ENCODE measurements around the gene KCNMA1. TPM values are rescaled to one million over a fixed set of nuclear protein-coding genes. Genes with fewer than 3 reads are reported as not detected.

KCNMA1 gene
- total RNA-seq, 1 experiment from 2014 or later, result 0.70 TPM

DNA sequence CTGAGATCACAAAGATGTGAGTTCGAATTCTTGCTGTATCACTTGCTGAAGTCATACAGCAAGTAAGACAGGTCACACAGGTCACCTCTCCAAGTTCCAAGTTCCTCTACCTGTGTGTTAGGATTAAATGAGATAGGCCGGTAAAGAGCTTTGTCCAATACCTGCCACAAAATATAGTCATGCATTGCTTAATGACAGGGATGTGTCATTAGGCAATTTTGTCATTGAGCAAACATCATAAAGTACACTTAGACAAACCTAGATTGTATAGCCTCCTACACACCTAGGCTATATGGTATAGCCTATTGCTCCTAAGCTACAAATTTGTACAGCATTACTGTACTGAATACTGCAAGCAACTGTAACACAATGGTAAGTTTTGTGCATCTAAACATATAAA lies 469.4 kb downstream of the KCNMA1 start:
- DNase-seq, result peak in 1 of 2 experiments; percentile 76
- TF ChIP-seq, protein P1, sequence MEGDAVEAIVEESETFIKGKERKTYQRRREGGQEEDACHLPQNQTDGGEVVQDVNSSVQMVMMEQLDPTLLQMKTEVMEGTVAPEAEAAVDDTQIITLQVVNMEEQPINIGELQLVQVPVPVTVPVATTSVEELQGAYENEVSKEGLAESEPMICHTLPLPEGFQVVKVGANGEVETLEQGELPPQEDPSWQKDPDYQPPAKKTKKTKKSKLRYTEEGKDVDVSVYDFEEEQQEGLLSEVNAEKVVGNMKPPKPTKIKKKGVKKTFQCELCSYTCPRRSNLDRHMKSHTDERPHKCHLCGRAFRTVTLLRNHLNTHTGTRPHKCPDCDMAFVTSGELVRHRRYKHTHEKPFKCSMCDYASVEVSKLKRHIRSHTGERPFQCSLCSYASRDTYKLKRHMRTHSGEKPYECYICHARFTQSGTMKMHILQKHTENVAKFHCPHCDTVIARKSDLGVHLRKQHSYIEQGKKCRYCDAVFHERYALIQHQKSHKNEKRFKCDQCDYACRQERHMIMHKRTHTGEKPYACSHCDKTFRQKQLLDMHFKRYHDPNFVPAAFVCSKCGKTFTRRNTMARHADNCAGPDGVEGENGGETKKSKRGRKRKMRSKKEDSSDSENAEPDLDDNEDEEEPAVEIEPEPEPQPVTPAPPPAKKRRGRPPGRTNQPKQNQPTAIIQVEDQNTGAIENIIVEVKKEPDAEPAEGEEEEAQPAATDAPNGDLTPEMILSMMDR (conservative IDR thresholded peaks at IDR 0.05), result no peak
- no peak for TF ChIP-seq EZH2 (IDR thresholded peaks at IDR 0.05; ENCODE audit: low read depth)
- Histone ChIP-seq H3K4me3 (no peak overlapping the region), H3K4me2 (0 out of 2 replicates have a peak overlapping the region, but pooled peaks have one; percentile 26), H2AFZ (no peak overlapping the region), H3K4me1 (replicated peaks; ENCODE audit: insufficient read depth) (peaks cover 44% of the 10 kb centered on the region), H3K27me3 (ENCODE audit: insufficient read depth, low read depth) (no peaks in the 10 kb centered on the region), H3K9me2 (ENCODE audit: insufficient read depth) (no peaks in the 10 kb centered on the region), H4K20me1 (ENCODE audit: insufficient read depth) (no peaks in the 10 kb centered on the region), H3K79me2 (ENCODE audit: low read depth) (no peaks in the 10 kb centered on the region), H3K27ac (0 out of 2 replicates have a peak overlapping the region, but pooled peaks have one; percentile 24), H3K36me3 (ENCODE audit: low read depth) (no peaks in the 10 kb centered on the region), H3F3A (ENCODE audit: insufficient read depth, low read depth) (peaks cover 20% of the 10 kb centered on the region), H3K9me3 (ENCODE audit: insufficient read depth, low read depth) (no peaks in the 10 kb centered on the region)
- intact Hi-C loops (cut with micrococcal nuclease; ENCODE audit: unreplicated experiment), result loop anchor here (10.0 kb wide), 1 partner anchor 857 kb away; the partner anchor contains the start of gene POLR3A
- CTCF ChIA-PET, result interaction anchor here (0.6 to 1.4 kb wide), 5 partner anchors 35 to 589 kb away, joined by 3 to 9 read pairs (median 5); no protein-coding TSS in a partner anchor
- BruUV-seq (replicated peaks), result no TSS peak
- POLR2A ChIA-PET (ENCODE audit: unreplicated experiment), result no interaction called here

DNA sequence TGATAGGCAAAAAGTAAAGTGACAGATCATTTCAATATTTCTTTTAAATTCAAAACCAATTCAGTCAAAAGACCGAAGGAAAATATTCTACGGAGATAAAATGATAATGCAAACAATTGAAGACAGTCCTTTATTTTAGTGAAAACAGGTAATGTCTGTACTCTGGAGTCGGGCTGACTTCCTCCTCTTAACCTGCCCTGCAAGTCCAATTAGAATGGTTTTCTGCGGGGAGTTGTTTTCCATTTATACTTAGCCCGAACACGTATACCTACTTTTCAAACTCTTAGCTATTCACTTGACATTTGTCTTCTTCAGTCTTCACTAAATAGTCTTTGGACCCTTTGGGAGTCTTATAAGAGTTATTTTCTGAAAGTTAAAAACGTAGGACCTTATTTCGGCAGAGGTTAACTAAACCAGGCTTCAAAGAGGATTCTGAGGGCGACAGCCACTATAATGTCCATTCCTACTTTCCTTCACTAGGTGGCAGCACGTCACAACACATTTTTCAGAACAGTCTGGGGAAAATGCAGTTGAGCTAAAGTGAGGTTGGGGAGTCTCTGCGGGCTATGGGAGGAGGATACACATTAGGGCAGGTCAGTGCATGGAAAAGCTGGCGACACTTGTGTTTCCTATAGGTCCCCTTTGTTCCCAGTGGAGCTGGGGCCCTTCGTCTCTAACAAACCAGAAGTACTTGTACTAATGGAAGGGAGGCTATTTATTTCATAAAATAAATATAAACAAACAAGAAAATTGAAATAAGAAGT lies 472.0 kb downstream of the KCNMA1 start:
- H3F3A ChIP-seq (ENCODE audit: insufficient read depth, low read depth), result peaks cover 25% of the 10 kb centered on the region
- BruUV-seq (replicated peaks), result no TSS peak
- no peak for TF ChIP-seq EZH2 (IDR thresholded peaks at IDR 0.05; ENCODE audit: low read depth)
- TF ChIP-seq, protein P1 (conservative IDR thresholded peaks at IDR 0.05), result peak; percentile 96
- H3K36me3 ChIP-seq (ENCODE audit: low read depth), result no peaks in the 10 kb centered on the region
- H3K79me2 ChIP-seq (ENCODE audit: low read depth), result no peaks in the 10 kb centered on the region
- H3K27me3 ChIP-seq (ENCODE audit: insufficient read depth, low read depth), result no peaks in the 10 kb centered on the region
- POLR2A ChIA-PET (ENCODE audit: unreplicated experiment), result no interaction called here
- CTCF ChIA-PET, result interaction anchor here (0.6 to 1.6 kb wide), 8 partner anchors 10 to 546 kb away, joined by 3 to 10 read pairs (median 4); partner anchors contain the start of gene KCNMA1
- H3K9me2 ChIP-seq (ENCODE audit: insufficient read depth), result no peaks in the 10 kb centered on the region
- H2AFZ ChIP-seq, result no peak overlapping the region
- H3K9me3 ChIP-seq (ENCODE audit: insufficient read depth, low read depth), result no peaks in the 10 kb centered on the region
- no peaks in the 10 kb centered on the region for H4K20me1 ChIP-seq (ENCODE audit: insufficient read depth)
- no peak overlapping the region for H3K4me3 ChIP-seq
- no peak overlapping the region for H3K27ac ChIP-seq
- intact Hi-C loops (cut with micrococcal nuclease; ENCODE audit: unreplicated experiment), result loop anchor here (1.0 to 10.0 kb wide), 4 partner anchors 477 to 859 kb away; partner anchors contain the start of gene POLR3A
- peak; percentile 49 to 54 for DNase-seq
- H3K4me2 ChIP-seq, result peak overlapping the region; percentile 19
- H3K4me1 ChIP-seq (replicated peaks; ENCODE audit: insufficient read depth), result peaks cover 60% of the 10 kb centered on the region

DNA sequence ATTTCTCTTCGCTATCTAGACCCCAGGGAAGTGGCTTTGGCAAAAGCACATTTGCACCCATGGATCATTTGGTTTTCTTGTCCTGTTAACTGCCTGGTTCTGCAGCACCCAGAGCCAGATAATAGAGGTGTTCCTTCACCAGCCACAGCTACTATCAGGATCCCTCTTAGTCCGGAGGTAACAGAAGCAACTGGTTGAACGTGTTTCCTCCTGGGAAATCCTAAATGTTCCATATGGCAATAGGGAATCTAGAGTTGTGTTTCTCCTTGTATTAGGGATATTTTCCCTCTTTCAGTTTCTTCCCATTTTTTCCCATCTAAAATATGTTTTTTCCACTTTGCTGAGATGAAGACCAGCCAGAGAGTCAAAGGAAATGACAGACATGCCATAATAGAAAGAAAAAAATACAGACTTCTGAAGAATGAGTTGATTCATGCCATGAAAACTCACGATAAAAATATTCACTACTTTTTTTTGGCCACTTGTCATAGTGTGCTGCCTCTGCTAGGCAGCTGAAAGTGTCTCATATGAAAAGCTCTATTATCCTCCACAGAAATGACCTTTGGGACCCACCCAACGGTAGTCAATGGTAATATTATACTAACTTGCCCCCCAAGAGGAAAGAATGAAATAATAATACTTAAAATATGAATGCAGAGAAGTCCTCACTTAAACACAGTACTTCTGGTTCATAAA lies 472.8 kb downstream of the KCNMA1 start:
- BruUV-seq (replicated peaks), result no TSS peak
- intact Hi-C loops (cut with micrococcal nuclease; ENCODE audit: unreplicated experiment), result loop anchor here (1.0 to 10.0 kb wide), 4 partner anchors 478 to 860 kb away; partner anchors contain the start of gene POLR3A
- H3K9me2 ChIP-seq (ENCODE audit: insufficient read depth), result no peaks in the 10 kb centered on the region
- H3K79me2 ChIP-seq (ENCODE audit: low read depth), result no peaks in the 10 kb centered on the region
- no peak overlapping the region for H3K4me3 ChIP-seq
- H3K9me3 ChIP-seq (ENCODE audit: insufficient read depth, low read depth), result no peaks in the 10 kb centered on the region
- no peak overlapping the region for H2AFZ ChIP-seq
- DNase-seq, result no peak
- H3K4me2 ChIP-seq, result peak overlapping the region; percentile 20; the same call in 1 of the 2 replicates
- H3K36me3 ChIP-seq (ENCODE audit: low read depth), result no peaks in the 10 kb centered on the region
- peaks cover 68% of the 10 kb centered on the region for H3K4me1 ChIP-seq (replicated peaks; ENCODE audit: insufficient read depth)
- H3F3A ChIP-seq (ENCODE audit: insufficient read depth, low read depth), result peaks cover 33% of the 10 kb centered on the region
- no peak for TF ChIP-seq EZH2 (IDR thresholded peaks at IDR 0.05; ENCODE audit: low read depth)
- TF ChIP-seq, protein P1 (conservative IDR thresholded peaks at IDR 0.05), result no peak
- CTCF ChIA-PET, result interaction anchor here (0.5 to 1.6 kb wide), 8 partner anchors 11 to 1273 kb away, joined by 3 to 6 read pairs (median 4); no protein-coding TSS in a partner anchor
- no peaks in the 10 kb centered on the region for H3K27me3 ChIP-seq (ENCODE audit: insufficient read depth, low read depth)
- POLR2A ChIA-PET (ENCODE audit: unreplicated experiment), result no interaction called here
- peak overlapping the region; percentile 50; the same call in 1 of the 2 replicates for H3K27ac ChIP-seq
- H4K20me1 ChIP-seq (ENCODE audit: insufficient read depth), result no peaks in the 10 kb centered on the region

Measured in PC-9 (cell line).